Kidney epithelial cell (primary cell): Measurements from ENCODE around the gene DNAJC15. TPM values are rescaled to one million over a fixed set of nuclear protein-coding genes. Genes with fewer than 3 reads are reported as not detected.

ENCODE experiments used
- DNase-seq: peaks from one replicate; pipeline ENCODE4 v3.0.0-alpha.2; 2010; ENCODE audit warnings: low read depth
- H3K27me3 ChIP-seq: 2 replicates; pipeline ENCODE4 v1.6.0; 2011; ENCODE audit warnings: low read length; ENCODE audit not compliant: control insufficient read depth, insufficient read depth
- H3K36me3 ChIP-seq: 2 replicates; pipeline ENCODE4 v1.5.1; 2011; ENCODE audit warnings: low read length; ENCODE audit not compliant: control insufficient read depth, insufficient read depth
- H3K4me3 ChIP-seq: 2 replicates; pipeline ENCODE4 v1.5.1; 2011; ENCODE audit warnings: low read depth, mild to moderate bottlenecking, control low read depth, low read length
- CTCF ChIP-seq: IDR thresholded peaks from 2 replicates; pipeline ENCODE4 v1.5.1; 2011; ENCODE audit warnings: mild to moderate bottlenecking, moderate library complexity, low read length, control low read depth, inconsistent platforms; ENCODE audit not compliant: insufficient read depth, poor library complexity, severe bottlenecking
- total RNA-seq: library from RNA; depleted of rRNA; stranded (reverse); fragments of >200 nt; gene quantifications from 2 replicates; pipeline ENCODE4 v1.2.3, GENCODE V29; 2015

DNAJC15 gene
- total RNA-seq, 1 donor from 2014 or later = 16.0 TPM

- TF ChIP-seq CTCF = no peak
- no peaks in the 10 kb centered on the region for H3K27me3 ChIP-seq
- no peak for DNase-seq
- no peak overlapping the region for H3K4me3 ChIP-seq
- no peaks in the 10 kb centered on the region for H3K36me3 ChIP-seq
These were observed 16.3 kb upstream of the DNAJC15 start for GRCh38 chr13:43006893-43007631.

- Histone ChIP-seq H3K27me3 (no peaks in the 10 kb centered on the region), H3K36me3 (no peaks in the 10 kb centered on the region), H3K4me3 (no peak overlapping the region)
- DNase-seq = no peak
- no peak for TF ChIP-seq CTCF
These were observed 14.8 kb upstream of the DNAJC15 start for GRCh38 chr13:43008596-43008995.

- no peak for TF ChIP-seq CTCF
- no peak for DNase-seq
These were observed 13.9 kb upstream of the DNAJC15 start for GRCh38 chr13:43009506-43009905.

GRCh38 chr13:43014162-43014561 lies 9.2 kb upstream of the DNAJC15 start:
- no peak for DNase-seq
- H3K4me3 ChIP-seq = no peak overlapping the region
- no peaks in the 10 kb centered on the region for H3K36me3 ChIP-seq
- TF ChIP-seq CTCF = no peak
- H3K27me3 ChIP-seq = no peaks in the 10 kb centered on the region

More at GRCh38 chr13:43009506-43009905, 13.9 kb upstream of the DNAJC15 start:
- Histone ChIP-seq H3K4me3 (no peak overlapping the region), H3K27me3 (no peaks in the 10 kb centered on the region), H3K36me3 (no peaks in the 10 kb centered on the region)

- no peaks in the 10 kb centered on the region for H3K27me3 ChIP-seq
- DNase-seq = no peak
- H3K36me3 ChIP-seq = no peaks in the 10 kb centered on the region
- no peak for TF ChIP-seq CTCF
- H3K4me3 ChIP-seq = no peak overlapping the region
These were observed 7.2 kb upstream of the DNAJC15 start for GRCh38 chr13:43016226-43016625.

GRCh38 chr13:43019811-43020210 lies 3.6 kb upstream of the DNAJC15 start:
- TF ChIP-seq CTCF = no peak
- Histone ChIP-seq H3K4me3 (no peak overlapping the region), H3K36me3 (no peaks in the 10 kb centered on the region), H3K27me3 (no peaks in the 10 kb centered on the region)
- DNase-seq = no peak
